Measurements from ENCODE around the gene GAPDHS. TPM values are rescaled to one million over a fixed set of nuclear protein-coding genes. Genes with fewer than 3 reads are reported as not detected.

The GAPDHS gene
- total RNA-seq, 1 experiment from 2014 or later, result not detected

- Histone ChIP-seq H3K9ac (ENCODE audit: low read length) (no peak overlapping the region), H2AFZ (ENCODE audit: low read length) (no peak overlapping the region), H3K4me2 (ENCODE audit: low read depth, low read length, poor library complexity, severe bottlenecking) (no peak overlapping the region), H3K4me3 (ENCODE audit: low read length) (no peak overlapping the region), H3K27me3 (ENCODE audit: low read length) (no peaks in the 10 kb centered on the region), H3K4me1 (ENCODE audit: low read length) (no peaks in the 10 kb centered on the region), H3K79me2 (ENCODE audit: low read length) (no peaks in the 10 kb centered on the region), H3K36me3 (ENCODE audit: insufficient read depth, low read length) (no peaks in the 10 kb centered on the region), H4K20me1 (ENCODE audit: insufficient read depth, low read depth, low read length) (no peaks in the 10 kb centered on the region), H3K9me3 (ENCODE audit: low read length) (no peaks in the 10 kb centered on the region), H3K9me2 (replicated peaks; ENCODE audit: insufficient read depth, low read length) (no peaks in the 10 kb centered on the region), H3K27ac (ENCODE audit: low read length) (no peak overlapping the region)
- DNase-seq, result no peak
Measured at GRCh38 chr19:35524181-35524837, 8.9 kb upstream of the GAPDHS start.

- no peak for DNase-seq
- no peaks in the 10 kb centered on the region for H3K36me3 ChIP-seq (ENCODE audit: insufficient read depth, low read length)
- H2AFZ ChIP-seq (ENCODE audit: low read length), result no peak overlapping the region
- H3K9ac ChIP-seq (ENCODE audit: low read length), result no peak overlapping the region
- no peaks in the 10 kb centered on the region for H3K79me2 ChIP-seq (ENCODE audit: low read length)
- H3K9me3 ChIP-seq (ENCODE audit: low read length), result no peaks in the 10 kb centered on the region
- no peaks in the 10 kb centered on the region for H3K9me2 ChIP-seq (replicated peaks; ENCODE audit: insufficient read depth, low read length)
- H3K27me3 ChIP-seq (ENCODE audit: low read length), result no peaks in the 10 kb centered on the region
- H3K4me1 ChIP-seq (ENCODE audit: low read length), result no peaks in the 10 kb centered on the region
- H3K4me3 ChIP-seq (ENCODE audit: low read length), result no peak overlapping the region
- no peak overlapping the region for H3K4me2 ChIP-seq (ENCODE audit: low read depth, low read length, poor library complexity, severe bottlenecking)
- no peak overlapping the region for H3K27ac ChIP-seq (ENCODE audit: low read length)
- H4K20me1 ChIP-seq (ENCODE audit: insufficient read depth, low read depth, low read length), result no peaks in the 10 kb centered on the region
Measured at GRCh38 chr19:35525873-35526272, 7.4 kb upstream of the GAPDHS start.

DNA sequence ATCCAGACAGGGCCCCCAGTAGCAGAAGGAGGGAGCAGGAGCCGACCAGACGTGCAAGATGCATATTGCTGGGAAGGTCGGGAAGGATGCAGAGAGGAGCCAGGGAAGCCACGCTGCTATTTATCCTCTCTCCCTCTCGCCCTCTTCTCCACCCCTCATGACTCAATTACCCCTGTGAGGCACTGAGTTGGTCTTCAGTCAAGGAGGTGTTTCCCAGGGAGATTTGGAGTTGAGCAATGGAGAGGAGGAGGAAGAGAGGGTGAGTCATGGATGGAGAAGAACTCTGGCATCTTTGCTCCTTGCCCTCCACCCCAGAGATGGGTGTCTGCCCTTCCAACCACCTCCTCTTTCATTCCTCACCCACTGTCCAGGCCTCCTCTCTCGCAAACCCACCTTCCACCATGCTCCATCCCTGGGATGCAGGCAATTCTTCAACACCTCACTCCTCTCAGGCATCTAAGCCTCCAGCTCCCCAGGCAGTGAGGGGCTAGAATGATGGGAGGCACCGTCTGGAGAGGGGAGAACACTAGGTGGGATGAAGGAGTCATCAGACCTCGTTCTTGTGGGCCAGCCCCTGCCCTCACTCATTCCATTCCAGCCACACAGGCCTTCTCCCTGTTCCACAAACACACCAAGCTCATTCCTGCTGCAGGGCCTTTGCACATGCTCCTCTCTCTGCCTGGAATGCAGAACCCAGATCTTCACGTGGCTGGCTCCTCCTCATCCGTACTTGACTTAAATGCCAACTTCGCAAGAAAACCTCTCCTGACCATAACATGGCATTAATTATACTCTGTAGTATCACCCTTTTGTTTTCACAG is 4.8 kb upstream of the GAPDHS start, which contains the start of gene SBSN:
Gene SBSN (minus strand): TSS at position 94 of the 821 bp plus-strand sequence. CDS start 30 bp downstream, at position 64.
- Histone ChIP-seq H4K20me1 (ENCODE audit: insufficient read depth, low read depth, low read length) (no peaks in the 10 kb centered on the region), H3K27me3 (ENCODE audit: low read length) (no peaks in the 10 kb centered on the region), H3K79me2 (ENCODE audit: low read length) (no peaks in the 10 kb centered on the region), H2AFZ (ENCODE audit: low read length) (no peak within 1 kb of the TSS), H3K9ac (ENCODE audit: low read length) (no peak within 1 kb of the TSS), H3K9me2 (replicated peaks; ENCODE audit: insufficient read depth, low read length) (no peaks in the 10 kb centered on the region), H3K27ac (ENCODE audit: low read length) (no peak within 1 kb of the TSS), H3K4me1 (ENCODE audit: low read length) (no peaks in the 10 kb centered on the region), H3K36me3 (ENCODE audit: insufficient read depth, low read length) (no peaks in the 10 kb centered on the region), H3K4me3 (ENCODE audit: low read length) (no peak within 1 kb of the TSS), H3K4me2 (ENCODE audit: low read depth, low read length, poor library complexity, severe bottlenecking) (no peak within 1 kb of the TSS), H3K9me3 (ENCODE audit: low read length) (no peaks in the 10 kb centered on the region)
- DNase-seq, result no peak

- Histone ChIP-seq H3K4me1 (ENCODE audit: low read length) (no peaks in the 10 kb centered on the region), H3K4me2 (ENCODE audit: low read depth, low read length, poor library complexity, severe bottlenecking) (no peak overlapping the region), H2AFZ (ENCODE audit: low read length) (no peak overlapping the region), H3K36me3 (ENCODE audit: insufficient read depth, low read length) (no peaks in the 10 kb centered on the region), H3K79me2 (ENCODE audit: low read length) (no peaks in the 10 kb centered on the region), H4K20me1 (ENCODE audit: insufficient read depth, low read depth, low read length) (no peaks in the 10 kb centered on the region), H3K27me3 (ENCODE audit: low read length) (no peaks in the 10 kb centered on the region), H3K9me2 (replicated peaks; ENCODE audit: insufficient read depth, low read length) (no peaks in the 10 kb centered on the region), H3K4me3 (ENCODE audit: low read length) (no peak overlapping the region), H3K27ac (ENCODE audit: low read length) (no peak overlapping the region), H3K9me3 (ENCODE audit: low read length) (no peaks in the 10 kb centered on the region), H3K9ac (ENCODE audit: low read length) (no peak overlapping the region)
- DNase-seq, result no peak
Measured at GRCh38 chr19:35529241-35530218, 3.7 kb upstream of the GAPDHS start.

DNA sequence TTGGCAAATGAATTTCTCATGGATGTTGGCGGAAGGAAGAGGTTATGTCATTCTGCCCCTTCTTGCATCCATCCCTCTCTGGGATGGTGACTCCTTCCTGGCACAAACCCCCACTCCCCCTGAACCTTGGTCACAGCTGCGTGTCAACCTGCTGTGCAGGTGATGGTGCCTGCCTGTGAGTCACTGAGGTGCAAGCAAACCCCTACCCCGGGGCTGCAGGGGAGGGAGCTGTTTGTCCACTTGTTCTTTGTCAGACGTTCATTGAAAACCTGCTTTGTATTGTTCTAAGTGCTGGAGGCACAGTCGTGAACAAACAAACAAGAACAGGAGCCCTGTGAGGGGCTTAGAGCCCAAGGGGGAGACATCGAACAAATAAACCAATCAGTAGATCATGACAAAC is 2.0 kb upstream of the GAPDHS start:
- no peak for DNase-seq
- Histone ChIP-seq H3K4me1 (ENCODE audit: low read length) (no peaks in the 10 kb centered on the region), H2AFZ (ENCODE audit: low read length) (no peak overlapping the region), H3K4me2 (ENCODE audit: low read depth, low read length, poor library complexity, severe bottlenecking) (no peak overlapping the region), H3K27me3 (ENCODE audit: low read length) (no peaks in the 10 kb centered on the region), H3K27ac (ENCODE audit: low read length) (no peak overlapping the region), H3K9ac (ENCODE audit: low read length) (no peak overlapping the region), H3K9me2 (replicated peaks; ENCODE audit: insufficient read depth, low read length) (no peaks in the 10 kb centered on the region), H4K20me1 (ENCODE audit: insufficient read depth, low read depth, low read length) (0 out of 2 replicates have a peak, but pooled peaks cover 5% of the 10 kb centered on the region), H3K4me3 (ENCODE audit: low read length) (no peak overlapping the region), H3K79me2 (ENCODE audit: low read length) (no peaks in the 10 kb centered on the region), H3K36me3 (ENCODE audit: insufficient read depth, low read length) (no peaks in the 10 kb centered on the region), H3K9me3 (ENCODE audit: low read length) (no peaks in the 10 kb centered on the region)

DNA sequence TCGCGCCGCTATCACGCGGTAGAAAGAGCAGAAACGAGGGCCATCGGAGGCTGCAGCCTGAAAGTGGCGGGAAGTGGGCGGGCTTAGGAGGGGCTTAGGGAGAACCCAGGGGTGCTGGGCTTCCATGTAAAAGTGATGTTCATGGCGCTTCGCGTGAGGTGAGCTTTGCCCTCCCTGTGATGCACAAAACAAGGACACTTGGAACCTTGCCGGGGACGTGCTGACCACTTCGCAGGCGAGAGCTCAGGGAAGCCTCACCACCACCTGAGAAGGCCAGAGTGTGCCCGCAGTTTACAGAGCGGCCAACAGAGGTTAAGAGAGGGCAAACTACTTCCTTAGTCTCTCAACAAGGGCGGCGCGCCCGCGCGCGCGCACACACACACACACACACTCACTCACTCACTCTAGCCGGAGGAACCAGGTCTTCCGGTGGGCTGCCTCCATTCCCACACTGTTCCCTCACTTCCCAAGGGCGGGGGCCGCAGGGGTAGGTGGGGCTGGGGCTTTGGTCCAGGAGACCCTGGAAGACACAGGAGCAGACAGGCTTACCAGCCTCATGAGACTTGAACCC is 651 bp downstream of the GAPDHS start:
- Histone ChIP-seq H3K9ac (ENCODE audit: low read length) (no peak overlapping the region), H3K4me2 (ENCODE audit: low read depth, low read length, poor library complexity, severe bottlenecking) (no peak overlapping the region), H2AFZ (ENCODE audit: low read length) (no peak overlapping the region), H3K27ac (ENCODE audit: low read length) (no peak overlapping the region), H3K27me3 (ENCODE audit: low read length) (no peaks in the 10 kb centered on the region), H4K20me1 (ENCODE audit: insufficient read depth, low read depth, low read length) (0 out of 2 replicates have a peak, but pooled peaks cover 5% of the 10 kb centered on the region), H3K9me2 (replicated peaks; ENCODE audit: insufficient read depth, low read length) (no peaks in the 10 kb centered on the region), H3K4me3 (ENCODE audit: low read length) (no peak overlapping the region), H3K4me1 (ENCODE audit: low read length) (no peaks in the 10 kb centered on the region), H3K9me3 (ENCODE audit: low read length) (no peaks in the 10 kb centered on the region), H3K36me3 (ENCODE audit: insufficient read depth, low read length) (no peaks in the 10 kb centered on the region), H3K79me2 (ENCODE audit: low read length) (no peaks in the 10 kb centered on the region)
- DNase-seq, result no peak

DNA sequence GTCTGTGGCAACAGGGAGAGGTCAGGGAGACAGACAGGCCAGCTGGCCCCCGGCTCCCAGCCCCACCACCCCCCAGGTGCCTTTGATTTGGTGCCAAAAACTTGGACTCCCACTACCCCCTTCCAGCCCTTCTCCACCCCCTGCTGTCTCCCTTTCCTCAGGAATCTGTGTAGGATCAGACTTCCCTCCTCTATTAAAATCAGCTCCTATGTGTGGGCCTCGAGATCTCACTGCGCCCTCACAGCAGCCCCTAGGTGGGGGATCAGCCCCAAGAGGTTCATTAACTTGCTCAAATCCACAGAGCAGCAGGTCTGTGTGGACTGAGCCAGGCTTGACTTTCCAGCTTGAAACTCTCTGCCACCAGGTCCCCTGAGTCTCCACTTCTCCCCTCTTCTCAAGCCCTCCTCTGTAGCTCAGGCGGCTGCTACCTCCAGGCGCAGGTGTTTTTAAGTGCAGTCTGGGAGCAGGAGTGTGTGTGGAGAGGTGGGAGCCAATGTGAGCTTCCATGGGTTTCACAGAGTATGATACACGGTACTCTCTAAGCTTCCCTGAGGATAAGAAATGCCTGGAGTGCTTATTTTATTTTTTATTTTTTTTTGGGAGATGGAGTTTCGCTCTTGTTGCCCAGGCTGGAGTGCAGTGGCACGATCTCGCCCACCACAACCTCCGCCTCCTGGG is 1.7 kb downstream of the GAPDHS start:
- Histone ChIP-seq H3K36me3 (ENCODE audit: insufficient read depth, low read length) (no peaks in the 10 kb centered on the region), H3K4me2 (ENCODE audit: low read depth, low read length, poor library complexity, severe bottlenecking) (no peak overlapping the region), H3K4me1 (ENCODE audit: low read length) (peaks cover 4% of the 10 kb centered on the region; the same call in 1 of the 2 replicates), H3K79me2 (ENCODE audit: low read length) (no peaks in the 10 kb centered on the region), H2AFZ (ENCODE audit: low read length) (no peak overlapping the region), H3K27me3 (ENCODE audit: low read length) (no peaks in the 10 kb centered on the region), H3K9me2 (replicated peaks; ENCODE audit: insufficient read depth, low read length) (no peaks in the 10 kb centered on the region), H3K9me3 (ENCODE audit: low read length) (no peaks in the 10 kb centered on the region), H3K9ac (ENCODE audit: low read length) (no peak overlapping the region), H3K4me3 (ENCODE audit: low read length) (no peak overlapping the region), H4K20me1 (ENCODE audit: insufficient read depth, low read depth, low read length) (peaks cover 10% of the 10 kb centered on the region), H3K27ac (ENCODE audit: low read length) (no peak overlapping the region)
- no peak for DNase-seq
